Measurements from ENCODE around the gene RASSF4.

DNA sequence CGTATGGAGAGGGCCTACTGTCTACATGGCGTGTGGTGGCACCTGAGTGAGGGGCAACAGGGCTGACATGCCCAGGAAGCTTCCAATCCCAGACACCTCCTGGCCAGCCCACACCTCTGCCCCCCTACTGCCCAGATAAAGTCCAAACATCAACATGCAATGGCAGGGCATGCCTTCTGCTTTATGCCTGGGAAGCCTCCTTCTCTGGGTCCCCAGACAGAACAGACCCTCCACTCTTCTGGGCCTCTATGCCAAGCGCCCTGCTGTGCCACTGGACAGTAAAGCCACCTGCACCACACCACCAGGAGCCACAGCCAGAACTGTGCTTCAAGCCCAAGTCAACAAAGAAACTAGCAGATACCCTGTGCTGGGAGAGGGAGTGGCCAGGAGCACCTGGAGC, 36.0 kb upstream of the RASSF4 start:
- no peak for TF ChIP-seq CTCF (IDR thresholded peaks at IDR 0.05)
- no peak for TF ChIP-seq POLR2AphosphoS5 (IDR thresholded peaks at IDR 0.05)
- TF ChIP-seq POLR2A (IDR thresholded peaks at IDR 0.05; ENCODE audit: low read depth), result no peak
